ENCODE measurements around the gene ADGRG6.

- TF ChIP-seq CTCF (IDR thresholded peaks at IDR 0.05) = no peak
- no peak for TF ChIP-seq POLR2AphosphoS5 (IDR thresholded peaks at IDR 0.05)
- no peak for TF ChIP-seq POLR2A (IDR thresholded peaks at IDR 0.05)
- TF ChIP-seq EP300 (IDR thresholded peaks at IDR 0.05) = no peak
Measured at GRCh38 chr6:142318714-142319113, 16.9 kb downstream of the ADGRG6 start.
